Ecto neural progenitor cell (in vitro differentiated cells): Measurements from ENCODE around the gene ABHD2.
"Not testable (repeated sequence)": the region's sequence is repeated elsewhere in the genome, so short reads cannot be mapped to it uniquely, and the experiment has no call there.

Source experiments
- DNase-seq: peaks from one replicate; pipeline ENCODE4 v3.0.0-alpha.2; 2018; ENCODE audit warnings: low spot score

Gene ABHD2

DNA sequence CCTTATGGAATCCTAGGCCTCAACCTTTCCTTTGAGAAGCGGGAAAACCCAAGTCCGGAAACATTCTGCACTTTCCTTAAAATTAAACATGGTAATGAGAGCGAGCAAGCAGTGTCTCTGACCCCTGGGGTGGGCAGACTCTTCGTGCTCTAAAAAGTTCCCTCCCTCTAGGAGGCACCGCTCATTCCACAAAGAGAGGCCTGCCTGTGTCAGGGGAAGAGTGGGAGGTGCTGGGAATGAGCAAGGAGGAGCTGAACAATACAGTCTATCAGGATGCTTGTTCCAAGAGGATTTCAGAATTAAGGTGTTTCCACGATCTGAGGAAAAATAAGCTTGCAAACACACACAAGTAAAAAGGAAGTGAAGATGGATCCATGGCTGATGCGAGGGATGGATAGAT, 139.2 kb downstream of the ABHD2 start:
- no peak for DNase-seq

DNA sequence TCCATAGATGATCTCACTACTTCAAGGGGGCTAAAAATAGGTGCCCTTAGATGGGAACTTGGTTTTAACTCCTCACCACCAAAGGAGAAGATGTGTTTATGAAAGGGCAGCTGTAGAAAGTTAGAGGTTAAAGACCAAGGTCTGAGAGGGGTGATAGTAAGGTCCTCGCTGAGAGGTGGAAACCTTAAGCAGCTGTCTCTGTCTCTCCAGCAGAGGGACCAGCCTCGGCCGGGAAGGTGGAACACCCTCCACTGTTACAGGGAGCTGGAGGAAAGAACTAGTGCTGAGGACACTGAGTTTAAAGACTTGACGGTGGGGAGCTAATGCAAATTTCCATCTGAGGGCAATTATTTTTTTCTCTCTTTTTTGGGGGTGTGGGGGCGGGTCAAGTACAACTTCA, 142.0 kb downstream of the ABHD2 start:
- DNase-seq: no peak

GRCh38 chr15:89231832-89232231, 143.6 kb downstream of the ABHD2 start:
- DNase-seq: no peak

- DNase-seq: not testable (repeated sequence)
These were observed 151.9 kb downstream of the ABHD2 start for GRCh38 chr15:89239883-89240810.

- DNase-seq: peak; percentile 49
These were observed 154.9 kb downstream of the ABHD2 start for GRCh38 chr15:89243046-89243690.

GRCh38 chr15:89243691-89244573, 155.7 kb downstream of the ABHD2 start, which contains the start of gene FANCI:
Gene FANCI, plus strand, starts transcription at chr15:89243979. Its CDS starts 3,669 bp downstream, at chr15:89247648.
- peak; percentile 97 for DNase-seq

- DNase-seq: no peak
These were observed 156.3 kb downstream of the ABHD2 start for GRCh38 chr15:89244574-89244903.

- DNase-seq: no peak
These were observed 159.2 kb downstream of the ABHD2 start for GRCh38 chr15:89247446-89247845.

GRCh38 chr15:89248584-89248983, 160.3 kb downstream of the ABHD2 start:
- no peak for DNase-seq

DNA sequence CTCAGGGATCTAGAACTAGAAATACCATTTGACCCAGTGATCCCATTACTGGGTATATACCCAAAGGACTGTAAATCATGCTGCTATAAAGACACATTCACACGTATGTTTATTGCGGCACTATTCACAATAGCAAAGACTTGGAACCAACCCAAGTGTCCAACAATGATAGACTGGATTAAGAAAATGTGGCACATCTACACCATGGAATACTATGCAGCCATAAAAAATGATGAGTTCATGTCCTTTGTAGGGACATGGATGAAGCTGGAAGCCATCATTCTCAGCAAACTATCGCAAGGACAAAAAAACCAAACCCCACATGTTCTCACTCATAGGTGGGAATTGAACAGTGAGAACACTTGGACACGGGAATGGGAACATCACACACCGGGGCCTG, 161.9 kb downstream of the ABHD2 start:
- not testable (repeated sequence) for DNase-seq
